ENCODE data around the gene WWC1. TPM values are rescaled to one million over a fixed set of nuclear protein-coding genes. Genes with fewer than 3 reads are reported as not detected.

The WWC1 gene
- total RNA-seq, 2 experiments from 2014 or later, result 0.04 to 0.60 TPM

- peaks cover 3% of the 10 kb centered on the region for H3K9me3 Mint-ChIP-seq
- CTCF ChIA-PET, result no interaction called here
- H3K27ac Mint-ChIP-seq, result no peak overlapping the region
- H3K4me3 Mint-ChIP-seq, result no peak overlapping the region
- peaks cover 13% of the 10 kb centered on the region for H3K4me1 Mint-ChIP-seq
- DNase-seq, result no peak
- POLR2A ChIA-PET, result no interaction called here
- peaks cover 8% of the 10 kb centered on the region for H3K27me3 Mint-ChIP-seq
- no peaks in the 10 kb centered on the region for H3K36me3 Mint-ChIP-seq (ENCODE audit: low read depth)
These were observed 83.1 kb downstream of the WWC1 start for GRCh38 chr5:168374532-168374931.

GRCh38 chr5:168375214-168375613 lies 83.8 kb downstream of the WWC1 start:
- Mint-ChIP-seq H3K27me3 (peaks cover 8% of the 10 kb centered on the region), H3K4me3 (no peak overlapping the region), H3K9me3 (peaks cover 3% of the 10 kb centered on the region), H3K27ac (no peak overlapping the region), H3K4me1 (peaks cover 13% of the 10 kb centered on the region), H3K36me3 (ENCODE audit: low read depth) (no peaks in the 10 kb centered on the region)
- CTCF ChIA-PET, result no interaction called here
- POLR2A ChIA-PET, result no interaction called here
- DNase-seq, result no peak

- Mint-ChIP-seq H3K27ac (no peak overlapping the region), H3K4me1 (peaks cover 17% of the 10 kb centered on the region), H3K9me3 (peaks cover 3% of the 10 kb centered on the region), H3K36me3 (ENCODE audit: low read depth) (no peaks in the 10 kb centered on the region), H3K27me3 (peaks cover 6% of the 10 kb centered on the region), H3K4me3 (no peak overlapping the region)
- DNase-seq, result peak; percentile 46
- ChIA-PET POLR2A (no interaction called here), CTCF (no interaction called here)
These were observed 86.1 kb downstream of the WWC1 start for GRCh38 chr5:168377525-168377924.

GRCh38 chr5:168378741-168379140 lies 87.3 kb downstream of the WWC1 start:
- peaks cover 3% of the 10 kb centered on the region for H3K36me3 Mint-ChIP-seq (ENCODE audit: low read depth)
- DNase-seq, result no peak
- H3K27me3 Mint-ChIP-seq, result peaks cover 6% of the 10 kb centered on the region
- ChIA-PET POLR2A (interaction anchor here (0.6 kb wide), 1 partner anchor 1168 kb away, joined by 3 read pairs; no protein-coding TSS in a partner anchor), CTCF (no interaction called here)
- no peak overlapping the region for H3K27ac Mint-ChIP-seq
- H3K9me3 Mint-ChIP-seq, result peaks cover 5% of the 10 kb centered on the region
- peaks cover 24% of the 10 kb centered on the region for H3K4me1 Mint-ChIP-seq
- H3K4me3 Mint-ChIP-seq, result no peak overlapping the region

GRCh38 chr5:168382421-168382820 lies 91.0 kb downstream of the WWC1 start:
- Mint-ChIP-seq H3K4me1 (peaks cover 16% of the 10 kb centered on the region), H3K27me3 (peaks cover 3% of the 10 kb centered on the region), H3K4me3 (no peak overlapping the region), H3K27ac (peak overlapping the region; percentile 63), H3K9me3 (peaks cover 10% of the 10 kb centered on the region), H3K36me3 (ENCODE audit: low read depth) (peaks cover 3% of the 10 kb centered on the region)
- DNase-seq, result no peak
- ChIA-PET CTCF (no interaction called here), POLR2A (no interaction called here)

- Mint-ChIP-seq H3K4me3 (no peak overlapping the region), H3K27ac (no peak overlapping the region), H3K4me1 (no peaks in the 10 kb centered on the region), H3K27me3 (peaks cover 4% of the 10 kb centered on the region), H3K36me3 (ENCODE audit: low read depth) (no peaks in the 10 kb centered on the region), H3K9me3 (peaks cover 8% of the 10 kb centered on the region)
- DNase-seq, result no peak
- CTCF ChIA-PET, result no interaction called here
- POLR2A ChIA-PET, result no interaction called here
These were observed 99.0 kb downstream of the WWC1 start for GRCh38 chr5:168390491-168390890.

- Mint-ChIP-seq H3K9me3 (peaks cover 6% of the 10 kb centered on the region), H3K27me3 (peaks cover 6% of the 10 kb centered on the region), H3K4me1 (no peaks in the 10 kb centered on the region), H3K4me3 (no peak overlapping the region), H3K36me3 (ENCODE audit: low read depth) (no peaks in the 10 kb centered on the region), H3K27ac (no peak overlapping the region)
- no peak for DNase-seq
- CTCF ChIA-PET, result no interaction called here
- POLR2A ChIA-PET, result no interaction called here
These were observed 102.3 kb downstream of the WWC1 start for GRCh38 chr5:168393773-168394172.

GRCh38 chr5:168400429-168401220 lies 109.2 kb downstream of the WWC1 start:
- H3K27me3 Mint-ChIP-seq, result peaks cover 19% of the 10 kb centered on the region
- H3K27ac Mint-ChIP-seq, result no peak overlapping the region
- no peaks in the 10 kb centered on the region for H3K4me1 Mint-ChIP-seq
- CTCF ChIA-PET, result no interaction called here
- POLR2A ChIA-PET, result no interaction called here
- H3K9me3 Mint-ChIP-seq, result no peaks in the 10 kb centered on the region
- no peak for DNase-seq
- no peaks in the 10 kb centered on the region for H3K36me3 Mint-ChIP-seq (ENCODE audit: low read depth)
- no peak overlapping the region for H3K4me3 Mint-ChIP-seq

GRCh38 chr5:168401226-168401625 lies 109.8 kb downstream of the WWC1 start:
- no peaks in the 10 kb centered on the region for H3K9me3 Mint-ChIP-seq
- H3K27ac Mint-ChIP-seq, result no peak overlapping the region
- H3K27me3 Mint-ChIP-seq, result peaks cover 17% of the 10 kb centered on the region
- ChIA-PET POLR2A (no interaction called here), CTCF (no interaction called here)
- no peak overlapping the region for H3K4me3 Mint-ChIP-seq
- no peaks in the 10 kb centered on the region for H3K36me3 Mint-ChIP-seq (ENCODE audit: low read depth)
- DNase-seq, result no peak
- no peaks in the 10 kb centered on the region for H3K4me1 Mint-ChIP-seq

- no peak for DNase-seq
- H3K27me3 Mint-ChIP-seq, result peaks cover 16% of the 10 kb centered on the region
- no peaks in the 10 kb centered on the region for H3K36me3 Mint-ChIP-seq (ENCODE audit: low read depth)
- no peaks in the 10 kb centered on the region for H3K9me3 Mint-ChIP-seq
- ChIA-PET CTCF (no interaction called here), POLR2A (no interaction called here)
- no peak overlapping the region for H3K4me3 Mint-ChIP-seq
- no peak overlapping the region for H3K27ac Mint-ChIP-seq
- no peaks in the 10 kb centered on the region for H3K4me1 Mint-ChIP-seq
These were observed 110.4 kb downstream of the WWC1 start for GRCh38 chr5:168401880-168402279.

GRCh38 chr5:168404365-168404764 lies 112.9 kb downstream of the WWC1 start:
- H3K27ac Mint-ChIP-seq, result no peak overlapping the region
- CTCF ChIA-PET, result interaction anchor here (0.6 kb wide), 2 partner anchors 348 to 1019 kb away, joined by 3 to 5 read pairs; no protein-coding TSS in a partner anchor
- no peak for DNase-seq
- H3K4me1 Mint-ChIP-seq, result peaks cover 10% of the 10 kb centered on the region
- peaks cover 16% of the 10 kb centered on the region for H3K27me3 Mint-ChIP-seq
- POLR2A ChIA-PET, result no interaction called here
- no peaks in the 10 kb centered on the region for H3K9me3 Mint-ChIP-seq
- no peak overlapping the region for H3K4me3 Mint-ChIP-seq
- no peaks in the 10 kb centered on the region for H3K36me3 Mint-ChIP-seq (ENCODE audit: low read depth)

- ChIA-PET CTCF (interaction anchor here (0.6 to 1.3 kb wide), 2 partner anchors 12 to 413 kb away, joined by 3 read pairs; no protein-coding TSS in a partner anchor), POLR2A (no interaction called here)
- Mint-ChIP-seq H3K27ac (no peak overlapping the region), H3K27me3 (peaks cover 17% of the 10 kb centered on the region), H3K4me3 (no peak overlapping the region), H3K36me3 (ENCODE audit: low read depth) (no peaks in the 10 kb centered on the region), H3K9me3 (no peaks in the 10 kb centered on the region), H3K4me1 (peaks cover 25% of the 10 kb centered on the region)
- DNase-seq, result no peak
These were observed 115.8 kb downstream of the WWC1 start for GRCh38 chr5:168407211-168407610.

- ChIA-PET CTCF (interaction anchor here (0.5 to 1.0 kb wide), 2 partner anchors 21 to 344 kb away, joined by 3 read pairs; no protein-coding TSS in a partner anchor), POLR2A (no interaction called here)
- H3K4me1 Mint-ChIP-seq, result peaks cover 25% of the 10 kb centered on the region
- no peak overlapping the region for H3K27ac Mint-ChIP-seq
- no peak overlapping the region for H3K4me3 Mint-ChIP-seq
- peaks cover 12% of the 10 kb centered on the region for H3K27me3 Mint-ChIP-seq
- no peak for DNase-seq
- H3K9me3 Mint-ChIP-seq, result no peaks in the 10 kb centered on the region
- H3K36me3 Mint-ChIP-seq (ENCODE audit: low read depth), result no peaks in the 10 kb centered on the region
These were observed 117.3 kb downstream of the WWC1 start for GRCh38 chr5:168408561-168409305.

All from activated CD4-positive, alpha-beta T cell treated with anti-CD3 and anti-CD28 coated beads, Interleukin-2, amount 10 ng/mL, durations not matched to agents 7 days and 5 days (primary cell).